Measurements from ENCODE around the gene PGK1.

DNA sequence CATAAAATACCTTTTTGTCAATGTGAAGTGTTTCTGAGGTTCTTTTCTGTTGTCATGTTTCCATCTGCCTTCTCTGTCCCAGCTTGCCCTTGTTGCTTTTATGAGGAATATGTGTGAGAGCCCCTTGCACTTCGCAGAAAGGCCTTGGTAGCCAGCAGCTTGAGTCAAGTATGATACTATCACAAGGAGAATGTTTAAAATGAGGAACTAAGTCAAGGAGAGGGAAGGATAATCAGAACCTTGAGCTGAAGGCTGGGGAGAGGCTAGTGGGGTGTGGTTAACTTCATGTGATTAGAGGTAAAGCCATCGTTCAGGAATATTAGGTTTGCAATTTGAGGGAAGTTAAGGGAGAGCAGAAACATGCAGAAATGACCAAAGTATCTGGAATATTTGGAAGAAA is 12.7 kb downstream of the PGK1 start:
- TF ChIP-seq, protein P1, sequence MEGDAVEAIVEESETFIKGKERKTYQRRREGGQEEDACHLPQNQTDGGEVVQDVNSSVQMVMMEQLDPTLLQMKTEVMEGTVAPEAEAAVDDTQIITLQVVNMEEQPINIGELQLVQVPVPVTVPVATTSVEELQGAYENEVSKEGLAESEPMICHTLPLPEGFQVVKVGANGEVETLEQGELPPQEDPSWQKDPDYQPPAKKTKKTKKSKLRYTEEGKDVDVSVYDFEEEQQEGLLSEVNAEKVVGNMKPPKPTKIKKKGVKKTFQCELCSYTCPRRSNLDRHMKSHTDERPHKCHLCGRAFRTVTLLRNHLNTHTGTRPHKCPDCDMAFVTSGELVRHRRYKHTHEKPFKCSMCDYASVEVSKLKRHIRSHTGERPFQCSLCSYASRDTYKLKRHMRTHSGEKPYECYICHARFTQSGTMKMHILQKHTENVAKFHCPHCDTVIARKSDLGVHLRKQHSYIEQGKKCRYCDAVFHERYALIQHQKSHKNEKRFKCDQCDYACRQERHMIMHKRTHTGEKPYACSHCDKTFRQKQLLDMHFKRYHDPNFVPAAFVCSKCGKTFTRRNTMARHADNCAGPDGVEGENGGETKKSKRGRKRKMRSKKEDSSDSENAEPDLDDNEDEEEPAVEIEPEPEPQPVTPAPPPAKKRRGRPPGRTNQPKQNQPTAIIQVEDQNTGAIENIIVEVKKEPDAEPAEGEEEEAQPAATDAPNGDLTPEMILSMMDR (IDR thresholded peaks at IDR 0.05; ENCODE audit: low read depth, low read length), result no peak
- TF ChIP-seq EZH2phosphoT487 (IDR thresholded peaks at IDR 0.05; ENCODE audit: low read depth), result no peak

All from OCI-LY3 (cell line).